ENCODE results near the gene PAGE2.
"Not testable (repeated sequence)": the region's sequence is repeated elsewhere in the genome, so short reads cannot be mapped to it uniquely, and the experiment has no call there.

PAGE2 gene

GRCh38 chrX:55088795-55089489, at the start of gene PAGE2:
PAGE2 (plus strand) TSS chrX:55089018; CDS start chrX:55090021, 1,003 bp downstream.
- no peak for DNase-seq (ENCODE audit: low read depth in 2 of 2)

- no peak for DNase-seq (ENCODE audit: low read depth in 2 of 2)
Observed at GRCh38 chrX:55039471-55039870, 49.3 kb upstream of the PAGE2 start.

GRCh38 chrX:55041514-55041913, 47.3 kb upstream of the PAGE2 start:
- no peak for DNase-seq (ENCODE audit: low read depth in 2 of 2)

GRCh38 chrX:55050599-55050998, 38.2 kb upstream of the PAGE2 start:
- not testable (repeated sequence) for DNase-seq (ENCODE audit: low read depth in 2 of 2)

GRCh38 chrX:55056820-55057674, 31.8 kb upstream of the PAGE2 start:
- DNase-seq (ENCODE audit: low read depth in 2 of 2) = no peak

GRCh38 chrX:55057675-55058249, 31.1 kb upstream of the PAGE2 start:
- DNase-seq (ENCODE audit: low read depth in 2 of 2) = no peak

GRCh38 chrX:55067180-55067579, 21.6 kb upstream of the PAGE2 start:
- not testable (repeated sequence) for DNase-seq (ENCODE audit: low read depth in 2 of 2)

- DNase-seq (ENCODE audit: low read depth in 2 of 2) = no peak
Observed at GRCh38 chrX:55072286-55072685, 16.5 kb upstream of the PAGE2 start.

GRCh38 chrX:55074851-55075467, 13.9 kb upstream of the PAGE2 start, which contains the start of gene PAGE2B:
PAGE2B (plus strand) TSS chrX:55075030; CDS start chrX:55076042, 1,012 bp downstream.
- no peak for DNase-seq (ENCODE audit: low read depth in 2 of 2)

GRCh38 chrX:55098691-55099090, 9.9 kb downstream of the PAGE2 start:
- no peak for DNase-seq (ENCODE audit: low read depth in 2 of 2)

- no peak for DNase-seq (ENCODE audit: low read depth in 2 of 2)
Observed at GRCh38 chrX:55099162-55099561, 10.3 kb downstream of the PAGE2 start.

GRCh38 chrX:55102754-55103153, 13.9 kb downstream of the PAGE2 start:
- DNase-seq (ENCODE audit: low read depth in 2 of 2) = no peak

- DNase-seq (ENCODE audit: low read depth in 2 of 2) = no peak
Observed at GRCh38 chrX:55107262-55107661, 18.4 kb downstream of the PAGE2 start.

- DNase-seq (ENCODE audit: low read depth in 2 of 2) = no peak
Observed at GRCh38 chrX:55107911-55108310, 19.1 kb downstream of the PAGE2 start.

- no peak for DNase-seq (ENCODE audit: low read depth in 2 of 2)
Observed at GRCh38 chrX:55109306-55109705, 20.5 kb downstream of the PAGE2 start.

- no peak for DNase-seq (ENCODE audit: low read depth in 2 of 2)
Observed at GRCh38 chrX:55111578-55112254, 22.9 kb downstream of the PAGE2 start.

- DNase-seq (ENCODE audit: low read depth in 2 of 2) = not testable (repeated sequence)
Observed at GRCh38 chrX:55116589-55116988, 27.8 kb downstream of the PAGE2 start.

- DNase-seq (ENCODE audit: low read depth in 2 of 2) = no peak
Observed at GRCh38 chrX:55118574-55118973, 29.8 kb downstream of the PAGE2 start.

- DNase-seq (ENCODE audit: low read depth in 2 of 2) = no peak
Observed at GRCh38 chrX:55119271-55119670, 30.5 kb downstream of the PAGE2 start.

- DNase-seq (ENCODE audit: low read depth in 2 of 2) = no peak
Observed at GRCh38 chrX:55119712-55120111, 30.9 kb downstream of the PAGE2 start.

- DNase-seq (ENCODE audit: low read depth in 2 of 2) = no peak
Observed at GRCh38 chrX:55120761-55121358, 32.0 kb downstream of the PAGE2 start.

Measured in stimulated activated CD8-positive, alpha-beta memory T cell treated with anti-CD3 and anti-CD28 coated beads, Interleukin-2, amount 100 ng/mL, for 1 hour (primary cell).